ENCODE measurements around the gene PRMT2. TPM values are rescaled to one million over a fixed set of nuclear protein-coding genes. Genes with fewer than 3 reads are reported as not detected.

PRMT2 gene
- total RNA-seq (ENCODE audit: unreplicated experiment), result 151 TPM
- long read RNA-seq, transcript PRMT2-206 (11 exons, 2,131 nt), result minor isoform, 30 of 160 reads
- long read RNA-seq, transcript PRMT2-204 (6 exons, 954 nt), result minor isoform, 12 of 160 reads
- long read RNA-seq, transcript PRMT2-203 (12 exons, 2,688 nt), result major isoform, 43 of 160 reads
- long read RNA-seq, partial matches to known transcripts, result 53 of 160 reads
- long read RNA-seq, other reads (novel, unspliced or antisense), result 20 of 160 reads

- Mint-ChIP-seq H3K27me3 (ENCODE audit: unreplicated experiment) (peaks cover 2% of the 10 kb centered on the region), H3K9me3 (ENCODE audit: unreplicated experiment) (no peaks in the 10 kb centered on the region), H3K36me3 (ENCODE audit: low read depth, unreplicated experiment) (peaks cover 7% of the 10 kb centered on the region), H3K27ac (ENCODE audit: unreplicated experiment) (peak within 1 kb of the TSS; percentile 97), H3K4me1 (ENCODE audit: unreplicated experiment) (peaks cover 46% of the 10 kb centered on the region), H3K4me3 (ENCODE audit: unreplicated experiment) (peak within 1 kb of the TSS; percentile 97)
- DNase-seq (ENCODE audit: low spot score), result peak; percentile 99
- no peak for TF ChIP-seq CTCF (IDR thresholded peaks at IDR 0.05; ENCODE audit: unreplicated experiment)
Observed at GRCh38 chr21:46635324-46636180, at the start of gene PRMT2. TSS of gene PRMT2 (plus strand) at chr21:46635674. CDS start at chr21:46636952, 1,278 bp downstream.

DNA sequence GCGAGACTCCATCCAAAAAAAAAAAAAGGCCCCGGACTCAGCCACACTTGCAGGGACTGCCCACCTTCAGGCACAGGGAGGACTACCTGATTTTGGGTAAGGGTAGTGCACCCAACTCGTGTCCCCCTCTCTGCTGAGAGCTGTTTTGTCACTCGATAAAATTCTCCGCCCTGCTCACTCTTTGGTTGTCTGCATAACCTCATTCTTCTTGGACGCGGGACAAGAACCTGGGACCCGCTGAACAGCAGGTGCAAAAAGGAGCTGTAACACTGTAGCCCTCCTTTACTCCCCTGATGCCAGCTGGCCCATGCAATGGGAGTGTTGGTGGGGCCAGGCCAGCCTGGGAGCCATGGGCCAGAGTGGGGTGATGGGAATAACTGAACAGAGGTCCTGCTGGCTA lies 41.2 kb upstream of the PRMT2 start:
- H3K4me1 Mint-ChIP-seq (ENCODE audit: unreplicated experiment), result peaks cover 6% of the 10 kb centered on the region
- no peak overlapping the region for H3K4me3 Mint-ChIP-seq (ENCODE audit: unreplicated experiment)
- peaks cover 24% of the 10 kb centered on the region for H3K9me3 Mint-ChIP-seq (ENCODE audit: unreplicated experiment)
- no peak for DNase-seq (ENCODE audit: low spot score)
- H3K36me3 Mint-ChIP-seq (ENCODE audit: low read depth, unreplicated experiment), result peaks cover 33% of the 10 kb centered on the region
- no peak for TF ChIP-seq CTCF (IDR thresholded peaks at IDR 0.05; ENCODE audit: unreplicated experiment)
- no peak overlapping the region for H3K27ac Mint-ChIP-seq (ENCODE audit: unreplicated experiment)
- peaks cover 15% of the 10 kb centered on the region for H3K27me3 Mint-ChIP-seq (ENCODE audit: unreplicated experiment)

DNA sequence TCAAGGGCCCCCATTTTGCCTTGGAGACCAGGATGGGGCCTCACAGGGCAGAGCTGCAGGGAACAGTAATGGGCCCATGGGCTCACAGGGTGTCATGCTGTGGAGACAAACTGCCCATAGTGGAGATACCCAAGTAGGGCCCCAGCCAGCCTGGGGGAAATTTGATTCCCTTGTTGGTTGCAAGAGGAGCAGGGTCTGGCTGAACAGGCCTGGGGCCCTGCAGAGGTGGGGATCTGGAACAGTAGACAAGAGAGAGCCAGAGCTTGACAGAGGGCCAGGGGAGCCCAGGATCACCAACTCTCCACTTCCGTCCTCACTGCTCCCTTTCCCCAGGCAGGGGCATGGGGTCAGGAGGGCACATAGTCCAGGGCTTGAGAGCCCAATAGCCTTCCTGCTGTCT lies 39.3 kb upstream of the PRMT2 start:
- no peak for TF ChIP-seq CTCF (IDR thresholded peaks at IDR 0.05; ENCODE audit: unreplicated experiment)
- Mint-ChIP-seq H3K4me3 (ENCODE audit: unreplicated experiment) (no peak overlapping the region), H3K9me3 (ENCODE audit: unreplicated experiment) (peaks cover 23% of the 10 kb centered on the region)

DNA sequence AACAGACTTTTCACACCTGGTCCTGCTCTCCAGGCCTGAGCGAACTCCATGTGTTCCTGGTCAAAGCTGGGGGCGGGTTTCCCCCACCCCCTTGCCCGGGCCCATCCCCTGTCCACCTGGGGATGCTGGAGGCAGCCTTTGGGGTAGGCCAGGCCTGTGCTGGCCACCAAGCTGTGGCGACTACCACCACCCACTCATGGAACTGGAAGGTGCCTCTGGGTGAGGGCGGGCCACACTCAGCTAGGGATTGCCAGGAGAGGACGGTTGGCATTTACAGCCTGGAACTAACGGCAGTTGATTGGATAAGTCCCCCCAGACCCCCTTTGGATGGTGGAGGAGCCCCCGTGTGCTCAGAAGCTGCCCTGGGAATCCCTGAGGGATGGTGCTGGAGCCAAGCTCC lies 38.4 kb upstream of the PRMT2 start:
- Mint-ChIP-seq H3K27ac (ENCODE audit: unreplicated experiment) (no peak overlapping the region), H3K27me3 (ENCODE audit: unreplicated experiment) (peaks cover 15% of the 10 kb centered on the region)

More for the DNA sequence above, 39.3 kb upstream of the PRMT2 start:
- no peak for DNase-seq (ENCODE audit: low spot score)
- Mint-ChIP-seq H3K27me3 (ENCODE audit: unreplicated experiment) (peaks cover 20% of the 10 kb centered on the region), H3K4me1 (ENCODE audit: unreplicated experiment) (peaks cover 16% of the 10 kb centered on the region), H3K36me3 (ENCODE audit: low read depth, unreplicated experiment) (peaks cover 33% of the 10 kb centered on the region), H3K27ac (ENCODE audit: unreplicated experiment) (no peak overlapping the region)

More for the DNA sequence above, 38.4 kb upstream of the PRMT2 start:
- Mint-ChIP-seq H3K4me1 (ENCODE audit: unreplicated experiment) (peaks cover 16% of the 10 kb centered on the region), H3K4me3 (ENCODE audit: unreplicated experiment) (no peak overlapping the region), H3K9me3 (ENCODE audit: unreplicated experiment) (peaks cover 16% of the 10 kb centered on the region), H3K36me3 (ENCODE audit: low read depth, unreplicated experiment) (peaks cover 25% of the 10 kb centered on the region)
- no peak for DNase-seq (ENCODE audit: low spot score)
- TF ChIP-seq CTCF (IDR thresholded peaks at IDR 0.05; ENCODE audit: unreplicated experiment), result no peak
